Tibial nerve (tissue), 4 donors: ENCODE data around the gene SIM2.

Source experiments
- EP300 ChIP-seq, 2 donors: sonication (generic); formaldehyde crosslinking; IDR thresholded peaks; one replicate each; pipeline ENCODE4 v1.6.1; 2017; ENCODE audit warnings: antibody characterized with exemption in 2 of 2, mild to moderate bottlenecking in 1 of 2
- POLR2A ChIP-seq, 2 donors: fragments of 450-650 bp; IDR thresholded peaks; one replicate each; pipeline ENCODE4 v1.6.1; 2017; ENCODE audit warnings: antibody characterized with exemption in 2 of 2, mild to moderate bottlenecking in 2 of 2, moderate library complexity in 2 of 2
- TF ChIP-seq, protein P1 (sequence below), 5 experiments: fragments of 200-600 bp in 3 of 5; fragments of 450-650 bp in 2 of 5; sonication (generic) in 3 of 5; IDR thresholded peaks; one replicate each; pipeline ENCODE4 v1.5.1; 2016 to 2019; ENCODE audit warnings: antibody characterized with exemption in 5 of 5, mild to moderate bottlenecking in 3 of 5, moderate library complexity in 2 of 5

DNA sequence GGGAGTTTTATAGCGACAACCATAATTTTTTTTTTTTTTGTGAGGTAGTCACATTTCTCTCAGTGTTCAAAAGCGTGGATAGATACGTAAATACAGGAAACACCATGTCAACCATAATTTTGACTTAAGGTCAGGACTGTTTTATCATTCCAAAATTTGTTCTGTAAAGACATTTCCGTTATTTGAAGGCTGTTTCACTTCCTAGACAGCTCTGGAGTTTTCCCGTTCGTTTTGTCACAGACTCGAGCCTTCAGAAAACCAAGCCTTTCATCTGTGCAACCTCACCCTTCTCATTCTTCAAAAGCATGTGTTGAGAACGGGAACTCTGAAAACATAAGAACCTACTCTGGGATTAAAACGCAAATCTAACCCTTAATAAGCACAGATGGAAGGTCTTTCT is 17.9 kb downstream of the SIM2 start:
- TF ChIP-seq, protein P1, sequence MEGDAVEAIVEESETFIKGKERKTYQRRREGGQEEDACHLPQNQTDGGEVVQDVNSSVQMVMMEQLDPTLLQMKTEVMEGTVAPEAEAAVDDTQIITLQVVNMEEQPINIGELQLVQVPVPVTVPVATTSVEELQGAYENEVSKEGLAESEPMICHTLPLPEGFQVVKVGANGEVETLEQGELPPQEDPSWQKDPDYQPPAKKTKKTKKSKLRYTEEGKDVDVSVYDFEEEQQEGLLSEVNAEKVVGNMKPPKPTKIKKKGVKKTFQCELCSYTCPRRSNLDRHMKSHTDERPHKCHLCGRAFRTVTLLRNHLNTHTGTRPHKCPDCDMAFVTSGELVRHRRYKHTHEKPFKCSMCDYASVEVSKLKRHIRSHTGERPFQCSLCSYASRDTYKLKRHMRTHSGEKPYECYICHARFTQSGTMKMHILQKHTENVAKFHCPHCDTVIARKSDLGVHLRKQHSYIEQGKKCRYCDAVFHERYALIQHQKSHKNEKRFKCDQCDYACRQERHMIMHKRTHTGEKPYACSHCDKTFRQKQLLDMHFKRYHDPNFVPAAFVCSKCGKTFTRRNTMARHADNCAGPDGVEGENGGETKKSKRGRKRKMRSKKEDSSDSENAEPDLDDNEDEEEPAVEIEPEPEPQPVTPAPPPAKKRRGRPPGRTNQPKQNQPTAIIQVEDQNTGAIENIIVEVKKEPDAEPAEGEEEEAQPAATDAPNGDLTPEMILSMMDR (IDR thresholded peaks at IDR 0.05): no peak
- TF ChIP-seq EP300 (IDR thresholded peaks at IDR 0.05): no peak
- TF ChIP-seq POLR2A (IDR thresholded peaks at IDR 0.05): no peak
